ENCODE data around the gene PRDX5. TPM values are rescaled to one million over a fixed set of nuclear protein-coding genes. Genes with fewer than 3 reads are reported as not detected.

The PRDX5 gene
- total RNA-seq, 2 experiments from 2014 or later = 177 to 217 TPM

DNA sequence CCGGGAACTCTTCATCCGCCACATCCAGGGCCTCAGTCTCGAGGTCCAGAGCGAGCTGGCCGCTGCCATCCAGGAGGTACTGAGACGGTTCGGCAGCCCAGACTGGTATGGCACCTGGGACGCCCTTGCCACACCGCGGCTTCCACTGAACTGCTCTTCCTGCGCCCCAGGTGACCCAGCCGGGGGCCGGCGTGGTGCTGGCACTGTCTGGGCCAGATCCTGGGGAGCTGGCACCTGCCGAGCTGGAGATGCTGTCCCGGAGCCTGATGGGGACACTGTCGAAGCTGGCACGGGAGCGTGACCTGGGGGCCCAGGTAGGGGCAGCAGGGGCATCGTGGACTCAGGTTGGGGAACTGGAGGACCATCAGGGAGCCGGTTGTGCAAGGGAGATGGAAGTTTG lies 23.5 kb downstream of the PRDX5 start:
- Histone ChIP-seq H3K9me3 (ENCODE audit: low read length) (no peaks in the 10 kb centered on the region), H4K20me1 (ENCODE audit: insufficient read depth, low read length) (no peaks in the 10 kb centered on the region), H2AFZ (ENCODE audit: low read length) (no peak overlapping the region), H3K4me2 (ENCODE audit: low read length) (peak overlapping the region; percentile 90), H3K27ac (ENCODE audit: low read depth, low read length, poor library complexity, severe bottlenecking) (no peak overlapping the region), H3K79me2 (ENCODE audit: insufficient read depth, low read depth, low read length) (peaks cover 10% of the 10 kb centered on the region; the same call in 1 of the 2 replicates), H3K4me1 (ENCODE audit: insufficient read depth, low read length, poor library complexity, severe bottlenecking) (peaks cover 43% of the 10 kb centered on the region), H3K9me2 (ENCODE audit: insufficient read depth, low read length) (no peaks in the 10 kb centered on the region), H3K4me3 (ENCODE audit: low read depth, low read length, poor library complexity, severe bottlenecking) (peak overlapping the region; percentile 74), H3K36me3 (ENCODE audit: insufficient read depth, low read length) (peaks cover 36% of the 10 kb centered on the region)
- BruUV-seq (replicated peaks) = no TSS peak
- ChIA-PET CTCF (ENCODE audit: unreplicated experiment) (interaction anchor here (1.4 kb wide), 1 partner anchor 24 kb away, joined by 5 read pairs; the partner anchor contains the start of gene PRDX5), POLR2A (interaction anchor here (0.5 to 3.6 kb wide), 2 partner anchors 24 to 364 kb away, joined by 3 to 22 read pairs; partner anchors contain the start of genes PRDX5 and TRMT112)
- DNase-seq (ENCODE audit: low spot score) = no peak
- intact Hi-C loops (cut with micrococcal nuclease; ENCODE audit: unreplicated experiment) = loop anchor here (2.0 kb wide), 2 partner anchors 23 to 71 kb away; partner anchors contain the start of gene PRDX5
- no peak for TF ChIP-seq EZH2phosphoT487 (IDR thresholded peaks at IDR 0.05; ENCODE audit: borderline replicate concordance, low read depth, low read length)
- TF ChIP-seq, protein P1, sequence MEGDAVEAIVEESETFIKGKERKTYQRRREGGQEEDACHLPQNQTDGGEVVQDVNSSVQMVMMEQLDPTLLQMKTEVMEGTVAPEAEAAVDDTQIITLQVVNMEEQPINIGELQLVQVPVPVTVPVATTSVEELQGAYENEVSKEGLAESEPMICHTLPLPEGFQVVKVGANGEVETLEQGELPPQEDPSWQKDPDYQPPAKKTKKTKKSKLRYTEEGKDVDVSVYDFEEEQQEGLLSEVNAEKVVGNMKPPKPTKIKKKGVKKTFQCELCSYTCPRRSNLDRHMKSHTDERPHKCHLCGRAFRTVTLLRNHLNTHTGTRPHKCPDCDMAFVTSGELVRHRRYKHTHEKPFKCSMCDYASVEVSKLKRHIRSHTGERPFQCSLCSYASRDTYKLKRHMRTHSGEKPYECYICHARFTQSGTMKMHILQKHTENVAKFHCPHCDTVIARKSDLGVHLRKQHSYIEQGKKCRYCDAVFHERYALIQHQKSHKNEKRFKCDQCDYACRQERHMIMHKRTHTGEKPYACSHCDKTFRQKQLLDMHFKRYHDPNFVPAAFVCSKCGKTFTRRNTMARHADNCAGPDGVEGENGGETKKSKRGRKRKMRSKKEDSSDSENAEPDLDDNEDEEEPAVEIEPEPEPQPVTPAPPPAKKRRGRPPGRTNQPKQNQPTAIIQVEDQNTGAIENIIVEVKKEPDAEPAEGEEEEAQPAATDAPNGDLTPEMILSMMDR (conservative IDR thresholded peaks at IDR 0.05; ENCODE audit: low read length) = no peak

DNA sequence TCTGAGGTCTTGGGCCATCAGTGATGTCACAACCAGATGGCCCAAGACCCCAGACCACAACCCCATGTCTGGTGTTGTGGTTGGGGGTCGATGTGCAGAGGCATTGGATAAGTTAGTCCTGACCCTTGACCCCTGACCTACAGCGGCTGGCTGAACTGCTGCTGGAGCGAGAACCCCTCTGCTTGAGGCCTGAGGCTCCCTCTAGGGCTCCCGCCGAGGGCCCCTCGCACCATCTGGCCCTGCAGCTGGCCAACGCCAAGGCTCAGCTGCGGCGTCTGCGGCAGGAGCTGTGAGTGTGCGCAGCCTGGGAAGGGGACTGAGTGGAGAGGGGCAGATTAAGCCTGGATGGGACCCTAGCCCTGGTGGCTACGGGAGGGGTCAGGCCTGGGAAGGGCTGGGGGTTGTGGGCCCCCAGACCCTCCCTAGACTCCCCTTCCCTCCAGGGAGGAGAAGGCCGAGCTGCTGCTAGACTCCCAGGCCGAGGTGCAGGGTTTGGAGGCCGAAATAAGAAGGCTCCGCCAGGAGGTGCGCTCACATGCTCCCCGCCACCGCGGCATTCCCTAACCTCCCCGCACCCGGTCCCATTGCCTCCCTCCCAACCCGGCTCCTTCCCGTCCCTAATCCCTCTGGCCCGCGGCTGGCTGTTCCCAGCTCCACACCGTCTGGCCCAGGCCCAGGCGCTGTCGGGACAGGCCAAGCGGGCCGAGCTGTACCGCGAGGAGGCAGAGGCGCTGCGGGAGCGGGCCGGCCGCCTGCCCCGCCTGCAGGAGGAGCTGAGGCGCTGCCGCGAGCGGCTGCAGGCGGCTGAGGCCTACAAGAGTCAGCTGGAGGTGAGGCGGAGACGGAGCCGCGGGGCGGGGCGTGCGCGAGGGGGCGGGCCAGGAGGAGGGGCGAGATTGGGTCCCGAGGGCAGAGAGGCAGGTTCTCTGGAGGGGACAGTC lies 24.2 kb downstream of the PRDX5 start:
- no peaks in the 10 kb centered on the region for H4K20me1 ChIP-seq (ENCODE audit: insufficient read depth, low read length)
- H3K9me2 ChIP-seq (ENCODE audit: insufficient read depth, low read length) = no peaks in the 10 kb centered on the region
- ChIA-PET CTCF (ENCODE audit: unreplicated experiment) (interaction anchor here (1.0 to 1.4 kb wide), 3 partner anchors 24 to 346 kb away, joined by 3 to 12 read pairs (median 5); partner anchors contain the start of genes PRDX5 and TRMT112), POLR2A (interaction anchor here (0.5 to 3.6 kb wide), 4 partner anchors 14 to 363 kb away, joined by 3 to 22 read pairs (median 4); partner anchors contain the start of genes PRDX5 and TRMT112)
- intact Hi-C loops (cut with micrococcal nuclease; ENCODE audit: unreplicated experiment) = loop anchor here (1.0 to 2.0 kb wide), 3 partner anchors 13 to 71 kb away; partner anchors contain the start of gene PRDX5
- no peaks in the 10 kb centered on the region for H3K9me3 ChIP-seq (ENCODE audit: low read length)
- TF ChIP-seq EZH2phosphoT487 (IDR thresholded peaks at IDR 0.05; ENCODE audit: borderline replicate concordance, low read depth, low read length) = no peak
- TF ChIP-seq, protein P1 (conservative IDR thresholded peaks at IDR 0.05; ENCODE audit: low read length) = peak; percentile 65
- H3K79me2 ChIP-seq (ENCODE audit: insufficient read depth, low read depth, low read length) = peaks cover 10% of the 10 kb centered on the region; the same call in 1 of the 2 replicates
- peaks cover 40% of the 10 kb centered on the region for H3K4me1 ChIP-seq (ENCODE audit: insufficient read depth, low read length, poor library complexity, severe bottlenecking)
- H3K36me3 ChIP-seq (ENCODE audit: insufficient read depth, low read length) = peaks cover 38% of the 10 kb centered on the region
- H3K4me3 ChIP-seq (ENCODE audit: low read depth, low read length, poor library complexity, severe bottlenecking) = peak overlapping the region; percentile 50
- peak; percentile 91 for DNase-seq (ENCODE audit: low spot score)
- no peak overlapping the region for H3K27ac ChIP-seq (ENCODE audit: low read depth, low read length, poor library complexity, severe bottlenecking)
- peak overlapping the region; percentile 90 for H3K4me2 ChIP-seq (ENCODE audit: low read length)
- no TSS peak for BruUV-seq (replicated peaks)
- no peak overlapping the region for H2AFZ ChIP-seq (ENCODE audit: low read length)
